ENCODE measurements around the gene A2M.

A2M gene

GRCh38 chr12:9077152-9078031 is 38.3 kb downstream of the A2M start:
- in situ Hi-C loops (cut with MboI; ENCODE audit: low sequenced_read_pairs): no loop called here

- in situ Hi-C loops (cut with MboI; ENCODE audit: low sequenced_read_pairs): no loop called here
Measured at GRCh38 chr12:9076733-9077132, 39.0 kb downstream of the A2M start.

- in situ Hi-C loops (cut with MboI; ENCODE audit: low sequenced_read_pairs): no loop called here
Measured at GRCh38 chr12:9075138-9075535, 40.6 kb downstream of the A2M start.

- in situ Hi-C loops (cut with MboI; ENCODE audit: low sequenced_read_pairs): no loop called here
Measured at GRCh38 chr12:9074484-9075137, 41.1 kb downstream of the A2M start.

- in situ Hi-C loops (cut with MboI; ENCODE audit: low sequenced_read_pairs): no loop called here
Measured at GRCh38 chr12:9073076-9073475, 42.6 kb downstream of the A2M start.

- in situ Hi-C loops (cut with MboI; ENCODE audit: low sequenced_read_pairs): no loop called here
Measured at GRCh38 chr12:9072481-9073038, 43.2 kb downstream of the A2M start.

- in situ Hi-C loops (cut with MboI; ENCODE audit: low sequenced_read_pairs): no loop called here
Measured at GRCh38 chr12:9071969-9072368, 43.8 kb downstream of the A2M start.

GRCh38 chr12:9071518-9071917 is 44.2 kb downstream of the A2M start:
- in situ Hi-C loops (cut with MboI; ENCODE audit: low sequenced_read_pairs): no loop called here

- in situ Hi-C loops (cut with MboI; ENCODE audit: low sequenced_read_pairs): no loop called here
Measured at GRCh38 chr12:9070351-9070750, 45.4 kb downstream of the A2M start.

- in situ Hi-C loops (cut with MboI; ENCODE audit: low sequenced_read_pairs): no loop called here
Measured at GRCh38 chr12:9068600-9068999, 47.1 kb downstream of the A2M start.

GRCh38 chr12:9068086-9068485 is 47.6 kb downstream of the A2M start:
- in situ Hi-C loops (cut with MboI; ENCODE audit: low sequenced_read_pairs): no loop called here

- in situ Hi-C loops (cut with MboI; ENCODE audit: low sequenced_read_pairs): no loop called here
Measured at GRCh38 chr12:9066755-9067423, 48.8 kb downstream of the A2M start.

GRCh38 chr12:9066183-9066623 is 49.5 kb downstream of the A2M start:
- in situ Hi-C loops (cut with MboI; ENCODE audit: low sequenced_read_pairs): no loop called here

- in situ Hi-C loops (cut with MboI; ENCODE audit: low sequenced_read_pairs): no loop called here
Measured at GRCh38 chr12:9065607-9065856, 50.2 kb downstream of the A2M start.

- in situ Hi-C loops (cut with MboI; ENCODE audit: low sequenced_read_pairs): no loop called here
Measured at GRCh38 chr12:9064815-9065606, 50.7 kb downstream of the A2M start.

- in situ Hi-C loops (cut with MboI; ENCODE audit: low sequenced_read_pairs): no loop called here
Measured at GRCh38 chr12:9064201-9064814, 51.4 kb downstream of the A2M start.

- in situ Hi-C loops (cut with MboI; ENCODE audit: low sequenced_read_pairs): no loop called here
Measured at GRCh38 chr12:9052610-9053009, 63.1 kb downstream of the A2M start.

GRCh38 chr12:9051158-9051550 is 64.6 kb downstream of the A2M start:
- in situ Hi-C loops (cut with MboI; ENCODE audit: low sequenced_read_pairs): no loop called here

- in situ Hi-C loops (cut with MboI; ENCODE audit: low sequenced_read_pairs): no loop called here
Measured at GRCh38 chr12:9050521-9051157, 65.1 kb downstream of the A2M start.
